ENCODE results near the gene NAALADL2. TPM values are rescaled to one million over a fixed set of nuclear protein-coding genes. Genes with fewer than 3 reads are reported as not detected.

Gene NAALADL2
- total and polyA plus RNA-seq, 2 donors (not counting 1 experiment from before 2014, with no cell fraction given), result 8.8 to 11.6 TPM

GRCh38 chr3:175445741-175446140 is 586.6 kb downstream of the NAALADL2 start:
- Histone ChIP-seq H4K20me1 (ENCODE audit: control insufficient read depth, extremely low read depth, insufficient read depth, low read length) (no peaks in the 10 kb centered on the region), H3K4me1 (ENCODE audit: control insufficient read depth, extremely low read depth, insufficient read depth, low read length) (no peaks in the 10 kb centered on the region), H3K9ac (ENCODE audit: insufficient read depth, low read length) (no peak overlapping the region), H3K36me3 (ENCODE audit: control insufficient read depth, insufficient read depth, low read length) (no peaks in the 10 kb centered on the region), H3K4me3 (replicated peaks in 1 of 4; ENCODE audit: control extremely low read depth in 1 of 4, insufficient read depth in 1 of 4, low read depth in 3 of 4, low read length in 4 of 4) (no peak overlapping the region), H3K9me3 (ENCODE audit: control insufficient read depth, insufficient read depth, low read depth, low read length) (no peaks in the 10 kb centered on the region), H3K27me3 (ENCODE audit: control insufficient read depth, insufficient read depth, low read length) (no peaks in the 10 kb centered on the region), H2AFZ (ENCODE audit: low read length) (no peak overlapping the region), H3K79me2 (ENCODE audit: control insufficient read depth, insufficient read depth, low read length) (no peaks in the 10 kb centered on the region), H3K4me2 (ENCODE audit: extremely low read depth, insufficient read depth, low read length) (no peak overlapping the region), H3K27ac (ENCODE audit: insufficient read depth, low read length) (no peak overlapping the region)
- TF ChIP-seq EZH2 (IDR thresholded peaks at IDR 0.05; ENCODE audit: low read length, missing control alignments) (no peak), CTCF (conservative IDR thresholded peaks at IDR 0.05 in 1 of 2, IDR thresholded peaks at IDR 0.05 in 1 of 2; ENCODE audit: low read depth in 1 of 2, low read length in 2 of 2) (no peak)
- no peak for DNase-seq (ENCODE audit: low read depth in 2 of 2)

GRCh38 chr3:175447521-175447920 is 588.4 kb downstream of the NAALADL2 start:
- Histone ChIP-seq H3K27me3 (ENCODE audit: control insufficient read depth, insufficient read depth, low read length) (no peaks in the 10 kb centered on the region), H3K27ac (ENCODE audit: insufficient read depth, low read length) (no peak overlapping the region), H3K36me3 (ENCODE audit: control insufficient read depth, insufficient read depth, low read length) (no peaks in the 10 kb centered on the region), H3K79me2 (ENCODE audit: control insufficient read depth, insufficient read depth, low read length) (no peaks in the 10 kb centered on the region), H2AFZ (ENCODE audit: low read length) (no peak overlapping the region), H4K20me1 (ENCODE audit: control insufficient read depth, extremely low read depth, insufficient read depth, low read length) (no peaks in the 10 kb centered on the region), H3K9ac (ENCODE audit: insufficient read depth, low read length) (no peak overlapping the region), H3K4me1 (ENCODE audit: control insufficient read depth, extremely low read depth, insufficient read depth, low read length) (no peaks in the 10 kb centered on the region), H3K4me2 (ENCODE audit: extremely low read depth, insufficient read depth, low read length) (no peak overlapping the region), H3K9me3 (ENCODE audit: control insufficient read depth, insufficient read depth, low read depth, low read length) (no peaks in the 10 kb centered on the region), H3K4me3 (replicated peaks in 1 of 4; ENCODE audit: control extremely low read depth in 1 of 4, insufficient read depth in 1 of 4, low read depth in 3 of 4, low read length in 4 of 4) (no peak overlapping the region)
- no peak for DNase-seq (ENCODE audit: low read depth in 2 of 2)
- TF ChIP-seq CTCF (conservative IDR thresholded peaks at IDR 0.05 in 1 of 2, IDR thresholded peaks at IDR 0.05 in 1 of 2; ENCODE audit: low read depth in 1 of 2, low read length in 2 of 2) (no peak), EZH2 (IDR thresholded peaks at IDR 0.05; ENCODE audit: low read length, missing control alignments) (no peak)

GRCh38 chr3:175453361-175453760 is 594.2 kb downstream of the NAALADL2 start:
- no peak overlapping the region for H3K27ac ChIP-seq (ENCODE audit: insufficient read depth, low read length)

More at GRCh38 chr3:175453361-175453760, 594.2 kb downstream of the NAALADL2 start:
- no peak overlapping the region for H3K4me3 ChIP-seq (replicated peaks in 1 of 4; ENCODE audit: control extremely low read depth in 1 of 4, insufficient read depth in 1 of 4, low read depth in 3 of 4, low read length in 4 of 4)
- H3K9ac ChIP-seq (ENCODE audit: insufficient read depth, low read length), result no peak overlapping the region
- H4K20me1 ChIP-seq (ENCODE audit: control insufficient read depth, extremely low read depth, insufficient read depth, low read length), result no peaks in the 10 kb centered on the region
- TF ChIP-seq CTCF (conservative IDR thresholded peaks at IDR 0.05 in 1 of 2, IDR thresholded peaks at IDR 0.05 in 1 of 2; ENCODE audit: low read depth in 1 of 2, low read length in 2 of 2) (no peak), EZH2 (IDR thresholded peaks at IDR 0.05; ENCODE audit: low read length, missing control alignments) (no peak)
- no peak overlapping the region for H3K4me2 ChIP-seq (ENCODE audit: extremely low read depth, insufficient read depth, low read length)
- H3K4me1 ChIP-seq (ENCODE audit: control insufficient read depth, extremely low read depth, insufficient read depth, low read length), result no peaks in the 10 kb centered on the region
- no peak overlapping the region for H2AFZ ChIP-seq (ENCODE audit: low read length)
- no peaks in the 10 kb centered on the region for H3K36me3 ChIP-seq (ENCODE audit: control insufficient read depth, insufficient read depth, low read length)
- DNase-seq (ENCODE audit: low read depth in 2 of 2), result no peak
- H3K79me2 ChIP-seq (ENCODE audit: control insufficient read depth, insufficient read depth, low read length), result no peaks in the 10 kb centered on the region
- no peaks in the 10 kb centered on the region for H3K9me3 ChIP-seq (ENCODE audit: control insufficient read depth, insufficient read depth, low read depth, low read length)
- no peaks in the 10 kb centered on the region for H3K27me3 ChIP-seq (ENCODE audit: control insufficient read depth, insufficient read depth, low read length)
